ENCODE data around the gene PRKCB. TPM values are rescaled to one million over a fixed set of nuclear protein-coding genes. Genes with fewer than 3 reads are reported as not detected.

The PRKCB gene
- total RNA-seq, 2 experiments from 2014 or later: 21.0 to 51.6 TPM

DNA sequence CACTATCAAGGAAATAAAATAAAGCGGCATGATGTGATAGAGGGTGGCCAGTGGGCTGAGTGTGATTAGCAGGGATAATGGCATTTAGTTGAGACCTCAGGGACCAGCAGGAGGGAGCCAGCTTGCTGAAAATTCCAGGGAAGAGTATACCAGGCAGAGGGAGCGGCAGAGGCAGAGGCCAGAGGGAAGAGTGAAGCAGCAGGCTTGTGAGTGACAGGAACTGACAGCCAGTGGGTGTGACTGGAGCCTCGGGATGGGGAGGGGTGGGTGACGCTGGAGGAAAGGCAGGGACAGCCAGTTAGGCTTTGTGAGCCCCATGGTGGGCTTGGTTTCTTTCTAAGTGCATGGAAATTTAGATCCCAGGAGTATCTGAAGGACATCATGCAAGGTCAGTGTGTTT, 210.7 kb downstream of the PRKCB start:
- no peak overlapping the region for H2AFZ ChIP-seq (ENCODE audit: low read length)
- no TSS peak for BruUV-seq (replicated peaks)
- CTCF ChIA-PET (ENCODE audit: unreplicated experiment): interaction anchor here (1.2 kb wide), 1 partner anchor 116 kb away, joined by 3 read pairs; no protein-coding TSS in a partner anchor
- intact Hi-C loops (cut with micrococcal nuclease; ENCODE audit: unreplicated experiment): no loop called here
- no peak overlapping the region for H3K4me3 ChIP-seq (ENCODE audit: low read depth, low read length, poor library complexity, severe bottlenecking)
- no peaks in the 10 kb centered on the region for H3K9me2 ChIP-seq (ENCODE audit: insufficient read depth, low read length)
- no peak for TF ChIP-seq EZH2phosphoT487 (IDR thresholded peaks at IDR 0.05; ENCODE audit: borderline replicate concordance, low read depth, low read length)
- TF ChIP-seq, protein P1, sequence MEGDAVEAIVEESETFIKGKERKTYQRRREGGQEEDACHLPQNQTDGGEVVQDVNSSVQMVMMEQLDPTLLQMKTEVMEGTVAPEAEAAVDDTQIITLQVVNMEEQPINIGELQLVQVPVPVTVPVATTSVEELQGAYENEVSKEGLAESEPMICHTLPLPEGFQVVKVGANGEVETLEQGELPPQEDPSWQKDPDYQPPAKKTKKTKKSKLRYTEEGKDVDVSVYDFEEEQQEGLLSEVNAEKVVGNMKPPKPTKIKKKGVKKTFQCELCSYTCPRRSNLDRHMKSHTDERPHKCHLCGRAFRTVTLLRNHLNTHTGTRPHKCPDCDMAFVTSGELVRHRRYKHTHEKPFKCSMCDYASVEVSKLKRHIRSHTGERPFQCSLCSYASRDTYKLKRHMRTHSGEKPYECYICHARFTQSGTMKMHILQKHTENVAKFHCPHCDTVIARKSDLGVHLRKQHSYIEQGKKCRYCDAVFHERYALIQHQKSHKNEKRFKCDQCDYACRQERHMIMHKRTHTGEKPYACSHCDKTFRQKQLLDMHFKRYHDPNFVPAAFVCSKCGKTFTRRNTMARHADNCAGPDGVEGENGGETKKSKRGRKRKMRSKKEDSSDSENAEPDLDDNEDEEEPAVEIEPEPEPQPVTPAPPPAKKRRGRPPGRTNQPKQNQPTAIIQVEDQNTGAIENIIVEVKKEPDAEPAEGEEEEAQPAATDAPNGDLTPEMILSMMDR (conservative IDR thresholded peaks at IDR 0.05; ENCODE audit: low read length): no peak
- DNase-seq (ENCODE audit: low spot score): no peak
- H3K9me3 ChIP-seq (ENCODE audit: low read length): no peaks in the 10 kb centered on the region
- H3K27ac ChIP-seq (ENCODE audit: low read depth, low read length, poor library complexity, severe bottlenecking): no peak overlapping the region
- no peaks in the 10 kb centered on the region for H3K4me1 ChIP-seq (ENCODE audit: insufficient read depth, low read length, poor library complexity, severe bottlenecking)
- H3K79me2 ChIP-seq (ENCODE audit: insufficient read depth, low read depth, low read length): no peaks in the 10 kb centered on the region
- H3K4me2 ChIP-seq (ENCODE audit: low read length): no peak overlapping the region
- POLR2A ChIA-PET: no interaction called here
- H4K20me1 ChIP-seq (ENCODE audit: insufficient read depth, low read length): no peaks in the 10 kb centered on the region
- H3K36me3 ChIP-seq (ENCODE audit: insufficient read depth, low read length): no peaks in the 10 kb centered on the region

DNA sequence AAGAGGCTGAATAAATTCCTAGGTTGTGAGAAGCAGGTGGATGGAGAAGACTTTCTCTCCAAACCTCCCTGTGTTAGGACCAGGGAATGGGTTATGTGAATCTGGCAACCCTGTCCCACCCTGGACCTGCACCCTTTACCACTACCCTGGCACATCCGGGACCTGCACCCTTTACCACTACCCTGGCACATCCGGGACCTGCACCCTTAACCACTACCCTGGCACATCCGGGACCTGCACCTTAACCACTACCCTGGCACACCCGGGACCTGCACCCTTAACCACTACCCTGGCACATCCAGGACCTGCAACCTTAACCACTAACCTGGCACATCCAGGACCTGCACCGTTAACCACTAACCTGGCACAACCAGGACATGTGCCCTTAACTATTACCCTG, 213.3 kb downstream of the PRKCB start:
- H3K4me1 ChIP-seq (ENCODE audit: insufficient read depth, low read length, poor library complexity, severe bottlenecking): no peaks in the 10 kb centered on the region
- no peaks in the 10 kb centered on the region for H4K20me1 ChIP-seq (ENCODE audit: insufficient read depth, low read length)
- no peak for DNase-seq (ENCODE audit: low spot score)
- TF ChIP-seq, protein P1 (conservative IDR thresholded peaks at IDR 0.05; ENCODE audit: low read length): no peak
- TF ChIP-seq EZH2phosphoT487 (IDR thresholded peaks at IDR 0.05; ENCODE audit: borderline replicate concordance, low read depth, low read length): no peak
- no peaks in the 10 kb centered on the region for H3K36me3 ChIP-seq (ENCODE audit: insufficient read depth, low read length)
- H3K9me2 ChIP-seq (ENCODE audit: insufficient read depth, low read length): no peaks in the 10 kb centered on the region
- no peaks in the 10 kb centered on the region for H3K79me2 ChIP-seq (ENCODE audit: insufficient read depth, low read depth, low read length)
- ChIA-PET POLR2A (no interaction called here), CTCF (ENCODE audit: unreplicated experiment) (no interaction called here)
- intact Hi-C loops (cut with micrococcal nuclease; ENCODE audit: unreplicated experiment): no loop called here
- BruUV-seq (replicated peaks): no TSS peak
- H3K9me3 ChIP-seq (ENCODE audit: low read length): no peaks in the 10 kb centered on the region
- no peak overlapping the region for H2AFZ ChIP-seq (ENCODE audit: low read length)
- no peak overlapping the region for H3K27ac ChIP-seq (ENCODE audit: low read depth, low read length, poor library complexity, severe bottlenecking)
- no peak overlapping the region for H3K4me3 ChIP-seq (ENCODE audit: low read depth, low read length, poor library complexity, severe bottlenecking)
- H3K4me2 ChIP-seq (ENCODE audit: low read length): no peak overlapping the region

DNA sequence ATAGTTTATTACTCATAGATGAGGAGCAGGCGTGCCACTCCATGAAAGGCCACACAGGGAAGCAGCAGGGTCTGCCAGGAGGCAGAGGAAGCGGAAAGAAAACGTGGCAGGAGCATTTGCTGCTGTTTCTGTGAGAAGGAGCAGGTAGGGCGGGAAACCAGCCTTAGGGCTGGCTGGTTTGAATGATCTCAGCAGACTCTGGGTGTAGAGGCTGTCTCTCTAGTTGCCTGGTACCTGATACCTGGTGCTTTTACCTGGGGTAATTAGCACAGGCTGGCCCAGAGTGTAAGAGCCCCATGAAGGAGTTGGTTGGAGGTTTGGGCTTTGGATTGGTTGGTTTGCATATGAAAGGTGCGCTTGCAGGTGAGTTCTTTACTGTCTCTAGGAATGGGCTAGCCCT, 215.3 kb downstream of the PRKCB start:
- Histone ChIP-seq H3K79me2 (ENCODE audit: insufficient read depth, low read depth, low read length) (no peaks in the 10 kb centered on the region), H3K4me3 (ENCODE audit: low read depth, low read length, poor library complexity, severe bottlenecking) (no peak overlapping the region), H3K9me2 (ENCODE audit: insufficient read depth, low read length) (no peaks in the 10 kb centered on the region), H3K27ac (ENCODE audit: low read depth, low read length, poor library complexity, severe bottlenecking) (no peak overlapping the region), H3K9me3 (ENCODE audit: low read length) (no peaks in the 10 kb centered on the region), H3K36me3 (ENCODE audit: insufficient read depth, low read length) (no peaks in the 10 kb centered on the region), H2AFZ (ENCODE audit: low read length) (no peak overlapping the region), H3K4me2 (ENCODE audit: low read length) (no peak overlapping the region), H4K20me1 (ENCODE audit: insufficient read depth, low read length) (no peaks in the 10 kb centered on the region), H3K4me1 (ENCODE audit: insufficient read depth, low read length, poor library complexity, severe bottlenecking) (no peaks in the 10 kb centered on the region)
- TF ChIP-seq EZH2phosphoT487 (IDR thresholded peaks at IDR 0.05; ENCODE audit: borderline replicate concordance, low read depth, low read length): no peak
- TF ChIP-seq, protein P1 (conservative IDR thresholded peaks at IDR 0.05; ENCODE audit: low read length): no peak
- BruUV-seq (replicated peaks): no TSS peak
- ChIA-PET POLR2A (no interaction called here), CTCF (ENCODE audit: unreplicated experiment) (no interaction called here)
- intact Hi-C loops (cut with micrococcal nuclease; ENCODE audit: unreplicated experiment): loop anchor here (10.0 kb wide), 1 partner anchor 374 kb away; no protein-coding TSS in a partner anchor
- no peak for DNase-seq (ENCODE audit: low spot score)

All from OCI-LY7 (cell line).